A204.1 (cell line): ENCODE results near the gene CPEB3.
A peak's percentile ranks its signal among the peaks of the same experiment; 100 is the strongest.
"Not testable (repeated sequence)": the region's sequence is repeated elsewhere in the genome, so short reads cannot be mapped to it uniquely, and the experiment has no call there.

Experiments
- FAIRE-seq: peaks from 2 replicates; lab custom pipeline; 2012; peaks lifted over from hg19 to GRCh38; lab: Jason Lieb, UNC

Gene CPEB3

GRCh38 chr10:92267343-92267742 is 23.5 kb downstream of the CPEB3 start:
- FAIRE-seq: no peak

- no peak for FAIRE-seq
Measured at GRCh38 chr10:92265687-92266258, 25.1 kb downstream of the CPEB3 start.

GRCh38 chr10:92264249-92264648 is 26.6 kb downstream of the CPEB3 start:
- FAIRE-seq: no peak

- no peak for FAIRE-seq
Measured at GRCh38 chr10:92263396-92263795, 27.5 kb downstream of the CPEB3 start.

- no peak for FAIRE-seq
Measured at GRCh38 chr10:92248566-92248965, 42.3 kb downstream of the CPEB3 start.

- FAIRE-seq: no peak
Measured at GRCh38 chr10:92244796-92245195, 46.1 kb downstream of the CPEB3 start.

GRCh38 chr10:92242910-92243671 is 47.8 kb downstream of the CPEB3 start:
- FAIRE-seq: peak; percentile 39

GRCh38 chr10:92242380-92242779 is 48.5 kb downstream of the CPEB3 start:
- FAIRE-seq: no peak

- no peak for FAIRE-seq
Measured at GRCh38 chr10:92241501-92241900, 49.4 kb downstream of the CPEB3 start.

- FAIRE-seq: no peak
Measured at GRCh38 chr10:92241158-92241500, 49.7 kb downstream of the CPEB3 start.

- no peak for FAIRE-seq
Measured at GRCh38 chr10:92240289-92241157, 50.4 kb downstream of the CPEB3 start.

GRCh38 chr10:92239600-92240288 is 51.1 kb downstream of the CPEB3 start:
- no peak for FAIRE-seq

- no peak for FAIRE-seq
Measured at GRCh38 chr10:92239151-92239599, 51.7 kb downstream of the CPEB3 start.

GRCh38 chr10:92238586-92239098 is 52.2 kb downstream of the CPEB3 start:
- no peak for FAIRE-seq

GRCh38 chr10:92238054-92238585 is 52.8 kb downstream of the CPEB3 start:
- FAIRE-seq: no peak

- FAIRE-seq: no peak
Measured at GRCh38 chr10:92231196-92231595, 59.7 kb downstream of the CPEB3 start.

- no peak for FAIRE-seq
Measured at GRCh38 chr10:92222603-92223262, 68.1 kb downstream of the CPEB3 start.

GRCh38 chr10:92219559-92219958 is 71.3 kb downstream of the CPEB3 start:
- FAIRE-seq: no peak

GRCh38 chr10:92218569-92218968 is 72.3 kb downstream of the CPEB3 start:
- no peak for FAIRE-seq

- not testable (repeated sequence) for FAIRE-seq
Measured at GRCh38 chr10:92216608-92217007, 74.3 kb downstream of the CPEB3 start.

GRCh38 chr10:92215222-92215621 is 75.7 kb downstream of the CPEB3 start:
- FAIRE-seq: not testable (repeated sequence)
